IMR-90 (cell line): Measurements from ENCODE around the gene PRKACG. TPM values are rescaled to one million over a fixed set of nuclear protein-coding genes. Genes with fewer than 3 reads are reported as not detected.

Experiments
- ATAC-seq: fragments of 200-7000 bp; cut with Tn5 transposase; 2 replicates; pipeline ENCODE4 v1.9.1; 2020; ENCODE audit warnings: low read depth, mild to moderate bottlenecking, moderate library complexity
- BruUV-seq: library from RNA; stranded (reverse); fragments of 400-500 nt; replicated peaks from 2 replicates; lab custom pipeline; 2021; lab: Mats Ljungman, UMichigan
- CTCF ChIA-PET: fragments of 300-600 bp; formaldehyde crosslinking; extraction: SDS; loops from one replicate; lab custom pipeline; 2021; ENCODE audit warnings: antibody characterized with exemption; lab: Yijun Ruan, JAX
- POLR2A ChIA-PET: fragments of 300-600 bp; sonication (Branson Sonifier 250); formaldehyde crosslinking; loops from one replicate; lab custom pipeline; 2022; ENCODE audit warnings: antibody characterized with exemption; ENCODE audit not compliant: unreplicated experiment; lab: Charles Lee
- DNase-seq: peaks from one replicate; pipeline ENCODE4 v3.0.0; 2013
- H2AFZ ChIP-seq: replicated peaks from 2 replicates; pipeline ENCODE3; 2013; ENCODE audit warnings: low read length, mild to moderate bottlenecking; ENCODE audit not compliant: poor library complexity
- H2AK5ac ChIP-seq: 2 replicates; pipeline ENCODE4 v1.6.1; 2013; ENCODE audit warnings: low read depth, low read length, inconsistent platforms
- H2AK9ac ChIP-seq: replicated peaks from 2 replicates; pipeline ENCODE3; 2013; ENCODE audit warnings: mild to moderate bottlenecking, low read depth, low read length, moderate library complexity; ENCODE audit not compliant: poor library complexity
- H2BK120ac ChIP-seq: 2 replicates; pipeline ENCODE4 v1.6.1; 2013; ENCODE audit warnings: low read depth, low read length, inconsistent platforms
- H2BK15ac ChIP-seq: 3 replicates; pipeline ENCODE4 v1.6.1; 2013; ENCODE audit warnings: low read depth, low read length, inconsistent platforms
- H2BK20ac ChIP-seq: 2 replicates; pipeline ENCODE4 v1.6.1; 2013; ENCODE audit warnings: low read depth, mild to moderate bottlenecking, inconsistent platforms, low read length, moderate library complexity
- H2BK5ac ChIP-seq: 2 replicates; pipeline ENCODE4 v1.6.1; 2013; ENCODE audit warnings: mild to moderate bottlenecking, low read depth, low read length, inconsistent platforms; ENCODE audit not compliant: poor library complexity, severe bottlenecking
- H3K14ac ChIP-seq: replicated peaks from 2 replicates; pipeline ENCODE4 v1.6.1; 2013; ENCODE audit warnings: low read depth, low read length, inconsistent platforms
- H3K18ac ChIP-seq: 2 replicates; pipeline ENCODE4 v1.6.1; 2013; ENCODE audit warnings: low read depth, low read length, control low read depth
- H3K23ac ChIP-seq: 2 replicates; pipeline ENCODE4 v1.6.1; 2013; ENCODE audit warnings: low read depth, low read length, inconsistent platforms
- H3K27ac ChIP-seq: 2 replicates; pipeline ENCODE4 v1.5.1; 2013; ENCODE audit warnings: mild to moderate bottlenecking, control low read depth, low read length; ENCODE audit not compliant: insufficient read depth
- H3K27me3 ChIP-seq: 2 replicates; pipeline ENCODE4 v1.6.1; 2013; ENCODE audit warnings: low read length; ENCODE audit not compliant: control insufficient read depth, insufficient read depth
- H3K36me3 ChIP-seq: 2 replicates; pipeline ENCODE4 v1.6.1; 2013; ENCODE audit warnings: low read length, mixed read lengths; ENCODE audit not compliant: control insufficient read depth, insufficient read depth
- H3K4ac ChIP-seq: 2 replicates; pipeline ENCODE4 v1.6.1; 2013; ENCODE audit warnings: low read depth, low read length, inconsistent platforms
- H3K4me1 ChIP-seq: 2 replicates; pipeline ENCODE4 v1.6.1; 2013; ENCODE audit warnings: low read length, mixed read lengths; ENCODE audit not compliant: control insufficient read depth, insufficient read depth
- H3K4me2 ChIP-seq: 2 replicates; pipeline ENCODE4 v1.6.1; 2013; ENCODE audit warnings: low read depth, mild to moderate bottlenecking, control low read depth, low read length, moderate library complexity
- H3K4me3 ChIP-seq: 2 replicates; pipeline ENCODE4 v1.5.1; 2013; ENCODE audit warnings: low read depth, mild to moderate bottlenecking, control low read depth, low read length, moderate library complexity; ENCODE audit not compliant: insufficient read depth
- H3K56ac ChIP-seq: 2 replicates; pipeline ENCODE4 v1.6.1; 2013; ENCODE audit warnings: low read length, inconsistent platforms; ENCODE audit not compliant: insufficient read depth; ENCODE audit errors: extremely low read depth
- H3K79me1 ChIP-seq, 2 experiments: 2 replicates each; pipeline ENCODE4 v1.6.1; 2013; ENCODE audit warnings: low read length in 2 of 2, inconsistent platforms in 1 of 2, low read depth in 1 of 2
- H3K9ac ChIP-seq: 2 replicates; pipeline ENCODE4 v1.6.1; 2013; ENCODE audit warnings: low read depth, low read length, control low read depth
- H3K9me1 ChIP-seq: 2 replicates; pipeline ENCODE4 v1.6.1; 2013; ENCODE audit warnings: low read length, inconsistent platforms; ENCODE audit not compliant: insufficient read depth
- H3K9me3 ChIP-seq: 2 replicates; pipeline ENCODE4 v1.6.1; 2013; ENCODE audit warnings: low read length; ENCODE audit not compliant: control insufficient read depth, insufficient read depth
- H4K20me1 ChIP-seq: 2 replicates; pipeline ENCODE4 v1.6.1; 2013; ENCODE audit warnings: low read length, inconsistent platforms; ENCODE audit not compliant: insufficient read depth
- H4K5ac ChIP-seq: 2 replicates; pipeline ENCODE4 v1.6.1; 2013; ENCODE audit warnings: mild to moderate bottlenecking, low read depth, low read length, control low read depth
- H4K8ac ChIP-seq, 2 experiments: 2 replicates each; pipeline ENCODE4 v1.6.1; 2013; ENCODE audit warnings: low read depth in 2 of 2, low read length in 2 of 2, control low read depth in 1 of 2, inconsistent platforms in 1 of 2
- H4K91ac ChIP-seq: 2 replicates; pipeline ENCODE4 v1.6.1; 2013; ENCODE audit warnings: low read depth, low read length, inconsistent platforms; ENCODE audit not compliant: insufficient read depth
- FOS ChIP-seq: fragments of 150-350 bp; IDR thresholded peaks from 2 replicates; pipeline ENCODE4 v1.6.1; 2016; ENCODE audit warnings: low read depth, low read length
- MAZ ChIP-seq: IDR thresholded peaks from 2 replicates; pipeline ENCODE4 v1.6.1; 2012; ENCODE audit warnings: low read depth, mild to moderate bottlenecking, low read length, improper control_type of control experiment, moderate library complexity, borderline replicate concordance
- NFE2L2 ChIP-seq: fragments of 150-350 bp; IDR thresholded peaks from 2 replicates; pipeline ENCODE4 v1.6.1; 2016; ENCODE audit warnings: low read depth, mild to moderate bottlenecking, low read length
- RAD21 ChIP-seq: IDR thresholded peaks from 2 replicates; pipeline ENCODE4 v1.6.1; 2012; ENCODE audit warnings: low read length, improper control_type of control experiment
- RCOR1 ChIP-seq: IDR thresholded peaks from 2 replicates; pipeline ENCODE4 v1.6.1; 2012; ENCODE audit warnings: mild to moderate bottlenecking, low read length, improper control_type of control experiment; ENCODE audit not compliant: insufficient replicate concordance
- RFX5 ChIP-seq: IDR thresholded peaks from 2 replicates; pipeline ENCODE4 v1.8.0; 2012; ENCODE audit warnings: low read depth, mild to moderate bottlenecking, low read length, moderate library complexity
- WGBS, 2 experiments: methylation state at CpG; one replicate each; pipeline versions ENCODE4 v1.1.5 to v1.1.7; 2013; ENCODE audit warnings: missing lambda C conversion rate in 2 of 2; ENCODE audit not compliant: insufficient read length in 1 of 2; ENCODE audit errors: extremely low coverage in 2 of 2; 5-methylcytosine and 5-hydroxymethylcytosine counted together
- dilution Hi-C: fragments of 300-500 bp; cut with HindIII; formaldehyde crosslinking; loops from one replicate; pipeline ENCODE4 v1.14.3; 2018; ENCODE audit warnings: low sequenced_read_pairs; ENCODE audit not compliant: unreplicated experiment
- in situ Hi-C: fragments of 300-500 bp; cut with MboI; formaldehyde crosslinking; loops from 3 replicates; pipeline ENCODE4 v1.14.3; 2019; ENCODE audit warnings: low sequenced_read_pairs, inconsistent platforms, mixed read lengths
- intact Hi-C: fragments of 100-400 bp; cut with micrococcal nuclease; formaldehyde crosslinking; loops from 2 replicates; pipeline ENCODE4 v1.10.0; 2022
- polyA plus RNA-seq, 3 experiments: library from polyadenylated mRNA; depleted of rRNA; stranded (reverse); fragments of >200 nt; gene quantifications; 2 replicates each; pipeline ENCODE4 v1.2.3, GENCODE V29; 2012; ENCODE audit warnings: low replicate concordance in 1 of 3
- total RNA-seq: library from RNA; depleted of rRNA; stranded (reverse); fragments of >200 nt; gene quantifications from 2 replicates; pipeline ENCODE4 v1.2.3, GENCODE V29; 2012

Gene PRKACG
- total and polyA plus RNA-seq, 2 of the 4 experiments (the other 2 are of a cell fraction), result not detected

GRCh38 chr9:69028754-69029153 is 14.8 kb upstream of the PRKACG start:
- H3K36me3 ChIP-seq, result no peaks in the 10 kb centered on the region
- in situ Hi-C loops (no loop called here), dilution Hi-C loops (no loop called here), intact Hi-C loops (loop anchor here (10.0 kb wide), 1 partner anchor 324 kb away; the partner anchor contains the start of gene PIP5K1B)
- H3K9me1 ChIP-seq, result no peaks in the 10 kb centered on the region
- H3K9ac ChIP-seq, result no peak overlapping the region
- no peaks in the 10 kb centered on the region for H3K4me1 ChIP-seq
- H2AK9ac ChIP-seq, result no peak overlapping the region
- no peak overlapping the region for H3K4ac ChIP-seq
- H4K5ac ChIP-seq, result no peak overlapping the region
- WGBS, 2 experiments, result no CpG with 5 or more reads among the region's 2 CpGs
- no peak overlapping the region for H3K4me2 ChIP-seq
- H2BK20ac ChIP-seq, result no peak overlapping the region
- H3K14ac ChIP-seq, result no peak overlapping the region
- H4K8ac ChIP-seq, result no peak overlapping the region
- no peaks in the 10 kb centered on the region for H4K20me1 ChIP-seq
- DNase-seq (no peak), ATAC-seq (no peak)
- H3K27ac ChIP-seq, result no peak overlapping the region
- BruUV-seq, result no TSS peak
- H3K4me3 ChIP-seq, result no peak overlapping the region
- no peak overlapping the region for H4K91ac ChIP-seq
- POLR2A ChIA-PET, result no interaction called here
- H2AK5ac ChIP-seq, result no peak overlapping the region
- H3K27me3 ChIP-seq, result peaks cover 9% of the 10 kb centered on the region
- no peak overlapping the region for H3K23ac ChIP-seq
- TF ChIP-seq RFX5 (no peak), RCOR1 (no peak), NFE2L2 (no peak), MAZ (no peak), FOS (no peak), RAD21 (no peak)
- no peaks in the 10 kb centered on the region for H3K79me1 ChIP-seq
- H2BK120ac ChIP-seq, result no peak overlapping the region
- H3K18ac ChIP-seq, result no peak overlapping the region
- H2BK15ac ChIP-seq, result no peak overlapping the region
- no peak overlapping the region for H3K56ac ChIP-seq
- no peaks in the 10 kb centered on the region for H3K9me3 ChIP-seq
- no peak overlapping the region for H2AFZ ChIP-seq
- CTCF ChIA-PET, result interaction anchor here (0.7 to 0.9 kb wide), 2 partner anchors 44 to 300 kb away, joined by 3 to 4 read pairs; no protein-coding TSS in a partner anchor
- H2BK5ac ChIP-seq, result no peak overlapping the region
